ENCODE data around the gene UNC5C.

Gene UNC5C

GRCh38 chr4:95296052-95296451, 252.7 kb downstream of the UNC5C start:
- no peak for TF ChIP-seq CTCF (conservative IDR thresholded peaks at IDR 0.05; ENCODE audit: low read depth, low read length)
- Histone ChIP-seq H3K9ac (no peak overlapping the region), H3K79me2 (ENCODE audit: insufficient read depth, low read depth) (no peaks in the 10 kb centered on the region), H4K20me1 (ENCODE audit: insufficient read depth) (no peaks in the 10 kb centered on the region), H3K4me3 (IDR thresholded peaks at IDR 0.05; ENCODE audit: insufficient read depth, low read depth, low read length) (no peak overlapping the region), H3K4me2 (no peak overlapping the region), H3K36me3 (ENCODE audit: insufficient read depth) (no peaks in the 10 kb centered on the region), H3K27me3 (ENCODE audit: insufficient read depth, low read depth) (no peaks in the 10 kb centered on the region), H3K4me1 (ENCODE audit: low read depth, poor library complexity, severe bottlenecking) (peaks cover 26% of the 10 kb centered on the region), H2AFZ (ENCODE audit: low read depth) (no peak overlapping the region), H3K27ac (no peak overlapping the region)

GRCh38 chr4:95295157-95295556, 253.6 kb downstream of the UNC5C start:
- Histone ChIP-seq H3K27me3 (ENCODE audit: insufficient read depth, low read depth) (no peaks in the 10 kb centered on the region), H3K4me2 (no peak overlapping the region), H3K27ac (no peak overlapping the region), H4K20me1 (ENCODE audit: insufficient read depth) (no peaks in the 10 kb centered on the region), H2AFZ (ENCODE audit: low read depth) (no peak overlapping the region), H3K9ac (no peak overlapping the region), H3K4me1 (ENCODE audit: low read depth, poor library complexity, severe bottlenecking) (peaks cover 35% of the 10 kb centered on the region), H3K79me2 (ENCODE audit: insufficient read depth, low read depth) (no peaks in the 10 kb centered on the region), H3K4me3 (IDR thresholded peaks at IDR 0.05; ENCODE audit: insufficient read depth, low read depth, low read length) (no peak overlapping the region), H3K36me3 (ENCODE audit: insufficient read depth) (no peaks in the 10 kb centered on the region)
- TF ChIP-seq CTCF (conservative IDR thresholded peaks at IDR 0.05; ENCODE audit: low read depth, low read length), result no peak

GRCh38 chr4:95294321-95294720, 254.5 kb downstream of the UNC5C start:
- no peak overlapping the region for H3K4me3 ChIP-seq (IDR thresholded peaks at IDR 0.05; ENCODE audit: insufficient read depth, low read depth, low read length)
- H3K79me2 ChIP-seq (ENCODE audit: insufficient read depth, low read depth), result no peaks in the 10 kb centered on the region
- H2AFZ ChIP-seq (ENCODE audit: low read depth), result no peak overlapping the region
- no peak overlapping the region for H3K4me2 ChIP-seq
- H3K27ac ChIP-seq, result no peak overlapping the region
- H3K36me3 ChIP-seq (ENCODE audit: insufficient read depth), result no peaks in the 10 kb centered on the region
- H3K4me1 ChIP-seq (ENCODE audit: low read depth, poor library complexity, severe bottlenecking), result peaks cover 43% of the 10 kb centered on the region
- no peaks in the 10 kb centered on the region for H3K27me3 ChIP-seq (ENCODE audit: insufficient read depth, low read depth)
- no peak overlapping the region for H3K9ac ChIP-seq
- H4K20me1 ChIP-seq (ENCODE audit: insufficient read depth), result no peaks in the 10 kb centered on the region
- no peak for TF ChIP-seq CTCF (conservative IDR thresholded peaks at IDR 0.05; ENCODE audit: low read depth, low read length)

GRCh38 chr4:95293014-95293413, 255.8 kb downstream of the UNC5C start:
- no peaks in the 10 kb centered on the region for H3K79me2 ChIP-seq (ENCODE audit: insufficient read depth, low read depth)
- no peak overlapping the region for H3K27ac ChIP-seq
- no peaks in the 10 kb centered on the region for H3K27me3 ChIP-seq (ENCODE audit: insufficient read depth, low read depth)
- H3K9ac ChIP-seq, result no peak overlapping the region
- TF ChIP-seq CTCF (conservative IDR thresholded peaks at IDR 0.05; ENCODE audit: low read depth, low read length), result no peak
- no peak overlapping the region for H3K4me3 ChIP-seq (IDR thresholded peaks at IDR 0.05; ENCODE audit: insufficient read depth, low read depth, low read length)
- H3K36me3 ChIP-seq (ENCODE audit: insufficient read depth), result no peaks in the 10 kb centered on the region
- H3K4me2 ChIP-seq, result no peak overlapping the region; the same call in 1 of the 2 replicates
- H4K20me1 ChIP-seq (ENCODE audit: insufficient read depth), result no peaks in the 10 kb centered on the region
- H3K4me1 ChIP-seq (ENCODE audit: low read depth, poor library complexity, severe bottlenecking), result peaks cover 56% of the 10 kb centered on the region
- no peak overlapping the region for H2AFZ ChIP-seq (ENCODE audit: low read depth)
